Aorta (tissue), 5 donors: ENCODE data around the gene LILRB4. TPM values are rescaled to one million over a fixed set of nuclear protein-coding genes. Genes with fewer than 3 reads are reported as not detected.
"Not testable (repeated sequence)": the region's sequence is repeated elsewhere in the genome, so short reads cannot be mapped to it uniquely, and the experiment has no call there.

Experiments
- ATAC-seq: fragments of 200-7000 bp; cut with Tn5 transposase; one replicate; pipeline ENCODE4 v1.9.1; 2022; ENCODE audit warnings: moderate library complexity; ENCODE audit not compliant: low FRiP score
- DNase-seq, 2 donors: peaks; one replicate each; pipeline ENCODE4 v3.0.0-alpha.2; 2020
- H3K27ac ChIP-seq, 2 donors: one replicate each; pipeline ENCODE4 v1.5.1; 2013; ENCODE audit warnings: low read length in 2 of 2, mild to moderate bottlenecking in 2 of 2, moderate library complexity in 2 of 2, control low read depth in 1 of 2, inconsistent platforms in 1 of 2, low read depth in 1 of 2
- H3K27me3 ChIP-seq, 2 donors: one replicate each; pipeline ENCODE4 v1.6.1; 2013; ENCODE audit warnings: control low read depth in 1 of 2, low read length in 1 of 2, mild to moderate bottlenecking in 1 of 2, moderate library complexity in 1 of 2; ENCODE audit not compliant: insufficient read depth in 2 of 2, control insufficient read depth in 1 of 2
- H3K36me3 ChIP-seq, 2 donors: one replicate each; pipeline ENCODE4 v1.6.1; 2013; ENCODE audit warnings: control low read depth in 1 of 2, low read length in 1 of 2, mild to moderate bottlenecking in 1 of 2; ENCODE audit not compliant: insufficient read depth in 2 of 2, control insufficient read depth in 1 of 2
- H3K4me1 ChIP-seq, 2 donors: one replicate each; pipeline ENCODE4 v1.6.1; 2013; ENCODE audit warnings: low read length in 2 of 2, control low read depth in 1 of 2, mild to moderate bottlenecking in 1 of 2, moderate library complexity in 1 of 2; ENCODE audit not compliant: insufficient read depth in 2 of 2, control insufficient read depth in 1 of 2
- H3K4me3 ChIP-seq, 2 donors: one replicate each; pipeline ENCODE4 v1.5.1; 2013; ENCODE audit warnings: low read length in 2 of 2, control low read depth in 1 of 2, mild to moderate bottlenecking in 1 of 2
- H3K9me3 ChIP-seq: one replicate; pipeline ENCODE4 v1.6.1; 2013; ENCODE audit warnings: mild to moderate bottlenecking, low read length; ENCODE audit not compliant: control insufficient read depth
- WGBS, 2 donors: extraction: QIAGEN DNeasy Blood & Tissue Kit; methylation state at CpG; one replicate each; pipeline ENCODE4 v1.1.7; 2013; 5-methylcytosine and 5-hydroxymethylcytosine counted together
- intact Hi-C, 2 donors: fragments of 100-400 bp; cut with DNase I; formaldehyde crosslinking; loops; one replicate each; pipeline versions ENCODE4 v1.14.2 to v1.15.0; 2022
- polyA plus RNA-seq, 2 donors: library from polyadenylated mRNA; stranded (reverse); fragments of 200-250 nt; gene quantifications; one replicate each; pipeline ENCODE4 v1.2.3, GENCODE V29; 2013
- total RNA-seq, 2 donors: library from RNA; stranded (reverse); fragmentation: NEBNext Ultra II Directional; extraction: Animal tissue kit (Norgen Biotek cat#: 25700); gene quantifications; one replicate each; pipeline ENCODE4 v1.2.1, GENCODE V29; 2021
- donor health status: healthy with polysubstance abuse.
- donor health status: Bipolar disorder and iron deficiency.
- donor health status: DM: no; HTN: no; CAD: no.
- donor health status: DM: no; HTN: no; CAD: no.
- donor health status: DM: yes; HTN: yes; CAD: no.

Gene LILRB4
- total and polyA plus RNA-seq, 4 donors: 1.00 to 15.1 (median 10.7) TPM

DNA sequence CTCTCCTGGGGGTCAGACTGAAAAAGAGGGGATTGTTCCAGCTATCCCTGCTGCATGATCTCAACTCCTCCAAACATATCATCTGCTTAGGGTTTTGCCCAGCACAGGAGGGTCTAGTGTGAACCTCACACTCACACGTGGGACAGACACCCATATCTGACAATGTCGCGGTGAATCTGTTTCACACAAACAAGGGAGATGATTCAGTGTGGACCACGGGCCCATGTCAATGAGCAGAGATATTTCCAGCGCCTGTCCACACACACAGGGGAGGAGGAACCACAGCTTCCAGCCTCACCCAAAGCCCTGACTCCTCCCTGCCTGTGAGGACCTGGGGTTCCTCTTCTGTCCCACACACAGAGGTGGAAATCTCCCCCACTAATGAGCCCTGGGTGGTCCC, 31.9 kb downstream of the LILRB4 start:
- Histone ChIP-seq H3K27ac (no peak overlapping the region), H3K4me3 (no peak overlapping the region), H3K27me3 (no peaks in the 10 kb centered on the region), H3K36me3 (no peaks in the 10 kb centered on the region), H3K4me1 (no peaks in the 10 kb centered on the region), H3K9me3 (no peaks in the 10 kb centered on the region)
- DNase-seq: no peak
- no peak for ATAC-seq
- intact Hi-C loops: no loop called here
- WGBS, 2 donors: 78% methylated on average over 5 of the region's 5 CpGs

- H3K4me1 ChIP-seq: no peaks in the 10 kb centered on the region
- 61 to 71% methylated on average over 8 of the region's 8 CpGs for WGBS, 2 donors
- intact Hi-C loops: no loop called here
- H3K27me3 ChIP-seq: no peaks in the 10 kb centered on the region
- H3K9me3 ChIP-seq: no peaks in the 10 kb centered on the region
- H3K4me3 ChIP-seq: no peak overlapping the region
- DNase-seq (no peak), ATAC-seq (no peak)
- H3K27ac ChIP-seq: no peak overlapping the region
- no peaks in the 10 kb centered on the region for H3K36me3 ChIP-seq
Measured at GRCh38 chr19:54696117-54696548, 33.3 kb downstream of the LILRB4 start.

GRCh38 chr19:54696766-54697165, 34.0 kb downstream of the LILRB4 start:
- no peaks in the 10 kb centered on the region for H3K9me3 ChIP-seq
- no peaks in the 10 kb centered on the region for H3K4me1 ChIP-seq
- no peak for DNase-seq
- H3K36me3 ChIP-seq: no peaks in the 10 kb centered on the region
- intact Hi-C loops: no loop called here
- no peak overlapping the region for H3K27ac ChIP-seq
- H3K27me3 ChIP-seq: no peaks in the 10 kb centered on the region
- WGBS, 2 donors: 36 to 44% methylated on average over 2 of the region's 2 CpGs
- no peak overlapping the region for H3K4me3 ChIP-seq
- no peak for ATAC-seq

DNA sequence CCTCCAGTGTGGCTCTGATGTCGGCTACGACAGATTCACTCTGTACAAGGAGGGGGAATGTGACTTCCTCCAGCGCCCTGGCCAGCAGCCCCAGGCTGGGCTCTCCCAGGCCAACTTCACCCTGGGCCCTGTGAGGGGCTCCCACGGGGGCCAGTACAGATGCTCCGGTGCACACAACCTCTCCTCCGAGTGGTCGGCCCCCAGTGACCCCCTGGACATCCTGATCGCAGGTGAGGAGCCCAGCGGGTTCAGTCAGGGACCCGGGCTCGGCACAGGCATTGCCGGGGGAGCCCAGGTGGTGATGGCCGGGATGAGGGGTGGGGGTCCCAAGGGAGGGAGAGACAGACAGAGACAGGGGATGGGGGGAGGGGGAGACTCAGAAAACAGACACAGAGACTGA, 34.9 kb downstream of the LILRB4 start:
- H3K27me3 ChIP-seq, DNase-seq, H3K36me3 ChIP-seq, ATAC-seq, intact Hi-C loops, H3K4me1 ChIP-seq, H3K9me3 ChIP-seq, H3K4me3 ChIP-seq, H3K27ac ChIP-seq: not testable (repeated sequence)
- 80 to 84% methylated on average over 13 of the region's 13 CpGs for WGBS, 2 donors

- Histone ChIP-seq H3K4me1 (no peaks in the 10 kb centered on the region), H3K4me3 (no peak overlapping the region), H3K27ac (no peak overlapping the region), H3K36me3 (no peaks in the 10 kb centered on the region), H3K27me3 (no peaks in the 10 kb centered on the region), H3K9me3 (no peaks in the 10 kb centered on the region)
- WGBS, 2 donors: 66 to 82% methylated on average over 8 of the region's 8 CpGs
- intact Hi-C loops: no loop called here
- DNase-seq (peak in 1 of 2 donors; percentile 66), ATAC-seq (no peak)
Measured at GRCh38 chr19:54704928-54705327, 42.1 kb downstream of the LILRB4 start.

GRCh38 chr19:54707962-54708361, 45.2 kb downstream of the LILRB4 start:
- Histone ChIP-seq H3K27ac (no peak overlapping the region), H3K4me1 (no peaks in the 10 kb centered on the region), H3K36me3 (no peaks in the 10 kb centered on the region), H3K9me3 (no peaks in the 10 kb centered on the region), H3K27me3 (no peaks in the 10 kb centered on the region), H3K4me3 (no peak overlapping the region)
- WGBS, 2 donors: 70% methylated on average over 4 of the region's 4 CpGs
- DNase-seq (no peak), ATAC-seq (no peak)
- intact Hi-C loops: no loop called here

- no peak for DNase-seq
- H3K27ac ChIP-seq: no peak overlapping the region
- H3K4me3 ChIP-seq: no peak overlapping the region
- H3K9me3 ChIP-seq: no peaks in the 10 kb centered on the region
- no peaks in the 10 kb centered on the region for H3K27me3 ChIP-seq
- WGBS, 2 donors: 87 to 88% methylated on average over 7 of the region's 7 CpGs
- intact Hi-C loops: no loop called here
- no peaks in the 10 kb centered on the region for H3K36me3 ChIP-seq
- ATAC-seq: no peak
- H3K4me1 ChIP-seq: no peaks in the 10 kb centered on the region
Measured at GRCh38 chr19:54708781-54709180, 46.0 kb downstream of the LILRB4 start.

GRCh38 chr19:54709212-54709948, 46.6 kb downstream of the LILRB4 start:
- WGBS, 2 donors: 72 to 75% methylated on average over 16 to 18 of the region's 18 CpGs
- Histone ChIP-seq H3K36me3 (no peaks in the 10 kb centered on the region), H3K9me3 (no peaks in the 10 kb centered on the region), H3K4me3 (no peak overlapping the region), H3K27me3 (no peaks in the 10 kb centered on the region), H3K4me1 (no peaks in the 10 kb centered on the region), H3K27ac (no peak overlapping the region)
- no peak for DNase-seq
- intact Hi-C loops: no loop called here
- ATAC-seq: no peak

DNA sequence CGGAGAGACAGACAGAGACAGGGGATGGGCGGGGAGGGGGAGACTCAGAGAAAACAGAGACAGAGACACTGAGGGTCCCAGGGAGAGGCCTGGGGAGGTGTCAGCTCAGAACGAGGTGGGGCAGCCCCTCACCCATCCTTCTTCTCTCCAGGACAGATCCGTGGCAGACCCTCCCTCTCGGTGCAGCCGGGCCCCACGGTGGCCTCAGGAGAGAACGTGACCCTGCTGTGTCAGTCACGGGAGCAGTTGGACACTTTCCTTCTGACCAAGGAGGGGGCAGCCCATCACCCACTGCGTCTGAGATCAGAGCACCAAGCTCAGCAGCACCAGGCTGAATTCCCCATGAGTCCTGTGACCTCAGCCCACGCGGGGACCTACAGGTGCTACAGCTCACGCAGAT, 47.2 kb downstream of the LILRB4 start:
- H3K4me1 ChIP-seq, H3K9me3 ChIP-seq, H3K27ac ChIP-seq, intact Hi-C loops, DNase-seq, H3K27me3 ChIP-seq, H3K4me3 ChIP-seq, ATAC-seq, H3K36me3 ChIP-seq: not testable (repeated sequence)
- WGBS, 2 donors: 64 to 68% methylated on average over 11 of the region's 13 CpGs
